Measurements from ENCODE around the gene KRT20. TPM values are rescaled to one million over a fixed set of nuclear protein-coding genes. Genes with fewer than 3 reads are reported as not detected.

Gene KRT20
- total RNA-seq, 1 experiment from 2014 or later: 0.13 TPM

- Histone ChIP-seq H3K9me3 (ENCODE audit: control insufficient read depth, insufficient read depth, low read depth, low read length) (no peaks in the 10 kb centered on the region), H3K4me3 (ENCODE audit: low read depth in 2 of 2, low read length in 2 of 2) (no peak overlapping the region), H3K4me1 (ENCODE audit: control insufficient read depth, insufficient read depth, low read length) (no peaks in the 10 kb centered on the region), H3K27me3 (ENCODE audit: control insufficient read depth, insufficient read depth, low read length) (no peaks in the 10 kb centered on the region; the same call in 1 of the 2 replicates), H3K36me3 (ENCODE audit: control insufficient read depth, insufficient read depth, low read length) (no peaks in the 10 kb centered on the region; the same call in 1 of the 2 replicates), H3K27ac (ENCODE audit: low read length) (no peak overlapping the region)
- TF ChIP-seq CTCF (IDR thresholded peaks at IDR 0.05): no peak
- intact Hi-C loops (cut with micrococcal nuclease; ENCODE audit: unreplicated experiment): no loop called here
- DNase-seq (ENCODE audit: low read depth, low spot score): no peak
- CTCF ChIA-PET: no interaction called here
- POLR2A ChIA-PET: interaction anchor here (1.1 kb wide), 1 partner anchor 20 kb away, joined by 3 read pairs; no protein-coding TSS in a partner anchor
- in situ Hi-C loops (cut with HindIII; ENCODE audit: low pct_unique_long_range_greater_than_20kb, low sequenced_read_pairs): no loop called here
- no TSS peak for BruUV-seq (replicated peaks)
- ATAC-seq: no peak
Observed at GRCh38 chr17:40839194-40839593, 45.8 kb downstream of the KRT20 start.

GRCh38 chr17:40836020-40836419, 49.0 kb downstream of the KRT20 start:
- ATAC-seq: no peak
- intact Hi-C loops (cut with micrococcal nuclease; ENCODE audit: unreplicated experiment): no loop called here
- ChIA-PET CTCF (interaction anchor here (1.1 kb wide), 1 partner anchor 24 kb away, joined by 5 read pairs; no protein-coding TSS in a partner anchor), POLR2A (no interaction called here)
- H3K27me3 ChIP-seq (ENCODE audit: control insufficient read depth, insufficient read depth, low read length): no peaks in the 10 kb centered on the region
- no peak for DNase-seq (ENCODE audit: low read depth, low spot score)
- TF ChIP-seq SIN3A (IDR thresholded peaks at IDR 0.05; ENCODE audit: borderline replicate concordance, insufficient read depth, low read depth, low read length): no peak
- no peak for TF ChIP-seq CTCF (IDR thresholded peaks at IDR 0.05)
- no peak for TF ChIP-seq POLR2AphosphoS5 (IDR thresholded peaks at IDR 0.05; ENCODE audit: low read depth, low read length)
- TF ChIP-seq TCF7L2 (IDR thresholded peaks at IDR 0.05; ENCODE audit: low read depth, low read length): no peak
- TF ChIP-seq REST (IDR thresholded peaks at IDR 0.05; ENCODE audit: insufficient read depth in 1 of 2, low read depth in 2 of 2, low read length in 1 of 2): no peak
- BruUV-seq (replicated peaks): no TSS peak
- no peaks in the 10 kb centered on the region for H3K9me3 ChIP-seq (ENCODE audit: control insufficient read depth, insufficient read depth, low read depth, low read length)
- peaks cover 2% of the 10 kb centered on the region; the same call in 1 of the 2 replicates for H3K36me3 ChIP-seq (ENCODE audit: control insufficient read depth, insufficient read depth, low read length)
- no peaks in the 10 kb centered on the region for H3K4me1 ChIP-seq (ENCODE audit: control insufficient read depth, insufficient read depth, low read length)
- H3K4me3 ChIP-seq (ENCODE audit: low read depth in 2 of 2, low read length in 2 of 2): no peak overlapping the region
- H3K27ac ChIP-seq (ENCODE audit: low read length): no peak overlapping the region
- in situ Hi-C loops (cut with HindIII; ENCODE audit: low pct_unique_long_range_greater_than_20kb, low sequenced_read_pairs): no loop called here
